GM19043 (cell line): ENCODE measurements around the gene HOXC10.

Source experiments
- ATAC-seq: cut with Tn5 transposase; IDR thresholded peaks from one replicate; pipeline ENCODE4 v1.9.1; 2021; ENCODE audit warnings: low read depth; ENCODE audit not compliant: unreplicated experiment

The HOXC10 gene

DNA sequence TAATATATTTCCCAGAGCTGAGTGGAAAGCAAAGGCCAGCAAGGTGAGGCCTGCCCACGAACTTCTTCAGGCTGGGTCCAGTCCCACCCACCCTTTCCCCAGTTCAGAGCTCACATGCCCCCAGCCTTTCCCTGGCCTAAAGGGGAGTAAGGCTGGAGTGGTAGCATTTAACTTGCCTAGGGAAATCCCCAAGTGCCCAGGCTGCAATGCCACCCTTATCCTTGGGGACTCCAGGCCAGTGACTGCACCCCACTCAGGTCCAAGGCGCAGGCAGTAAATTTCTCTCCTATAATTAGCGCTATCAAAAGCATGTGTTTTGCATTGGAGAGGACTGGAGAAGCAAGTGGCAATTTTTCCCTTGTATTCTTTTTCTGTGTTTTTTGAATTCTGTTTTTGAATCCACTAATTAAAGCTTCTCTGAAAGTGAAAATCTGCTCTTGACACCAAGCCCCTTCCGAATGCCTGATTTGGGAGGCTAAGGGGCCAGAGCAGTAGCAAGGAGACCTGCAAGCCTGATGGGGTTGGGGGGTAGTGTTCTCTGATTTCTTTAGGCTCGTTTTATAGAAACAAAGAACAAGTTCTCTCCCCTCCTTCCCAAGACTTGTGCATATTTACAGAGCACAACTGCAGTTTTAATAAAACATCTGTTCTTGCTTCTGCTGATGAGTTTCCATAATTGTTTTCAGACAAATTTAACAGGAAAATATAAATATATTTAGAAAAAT is 39.8 kb downstream of the HOXC10 start:
- no peak for ATAC-seq

GRCh38 chr12:54025499-54026405 is 40.8 kb downstream of the HOXC10 start:
- ATAC-seq = no peak

- no peak for ATAC-seq
Observed at GRCh38 chr12:54026640-54027441, 41.9 kb downstream of the HOXC10 start.

DNA sequence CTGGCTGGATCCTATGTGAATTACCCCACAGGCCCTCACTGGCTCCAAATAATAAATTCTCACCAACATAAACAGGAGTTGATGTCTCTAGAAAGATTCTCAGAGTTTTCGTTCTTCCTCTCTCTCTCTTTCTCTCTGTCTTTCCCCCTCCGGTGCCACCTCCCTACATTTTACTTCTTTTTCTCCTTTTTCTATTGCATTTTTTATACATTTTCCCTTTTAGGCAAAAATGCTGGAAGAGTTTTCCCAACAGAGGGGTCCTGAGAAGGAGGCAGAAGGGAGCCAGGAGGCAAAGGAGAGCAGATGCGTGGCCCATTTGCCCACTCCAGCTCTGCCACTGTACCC is 42.5 kb downstream of the HOXC10 start:
- ATAC-seq = no peak

DNA sequence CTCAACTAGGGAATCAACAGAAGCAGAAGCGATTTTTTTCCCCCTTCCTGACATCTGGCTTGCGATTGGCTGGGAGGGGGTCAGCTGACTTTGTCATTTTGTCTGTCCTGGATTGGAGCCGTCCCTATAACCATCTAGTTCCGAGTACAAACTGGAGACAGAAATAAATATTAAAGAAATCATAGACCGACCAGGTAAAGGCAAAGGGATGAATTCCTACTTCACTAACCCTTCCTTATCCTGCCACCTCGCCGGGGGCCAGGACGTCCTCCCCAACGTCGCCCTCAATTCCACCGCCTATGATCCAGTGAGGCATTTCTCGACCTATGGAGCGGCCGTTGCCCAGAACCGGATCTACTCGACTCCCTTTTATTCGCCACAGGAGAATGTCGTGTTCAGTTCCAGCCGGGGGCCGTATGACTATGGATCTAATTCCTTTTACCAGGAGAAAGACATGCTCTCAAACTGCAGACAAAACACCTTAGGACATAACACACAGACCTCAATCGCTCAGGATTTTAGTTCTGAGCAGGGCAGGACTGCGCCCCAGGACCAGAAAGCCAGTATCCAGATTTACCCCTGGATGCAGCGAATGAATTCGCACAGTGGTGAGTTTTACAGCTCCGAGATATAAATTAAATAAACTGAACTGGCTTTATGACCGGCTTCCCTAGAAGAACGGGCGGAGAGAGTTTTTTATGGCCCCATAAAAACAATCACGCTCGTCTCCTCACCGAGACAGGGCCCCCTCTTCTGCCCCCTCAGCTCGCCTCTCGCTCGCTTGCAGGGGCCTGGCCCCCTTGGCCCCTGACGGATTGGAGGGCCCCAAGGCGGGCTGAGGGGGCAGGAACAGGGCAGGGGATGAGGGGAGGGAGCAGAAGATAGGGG is 43.6 kb downstream of the HOXC10 start, which contains the start of gene HOXC6:
Gene HOXC6 (plus strand): TSS at position 127 of the 888 bp plus-strand sequence. CDS start 82 bp downstream, at position 209.
- ATAC-seq = no peak

DNA sequence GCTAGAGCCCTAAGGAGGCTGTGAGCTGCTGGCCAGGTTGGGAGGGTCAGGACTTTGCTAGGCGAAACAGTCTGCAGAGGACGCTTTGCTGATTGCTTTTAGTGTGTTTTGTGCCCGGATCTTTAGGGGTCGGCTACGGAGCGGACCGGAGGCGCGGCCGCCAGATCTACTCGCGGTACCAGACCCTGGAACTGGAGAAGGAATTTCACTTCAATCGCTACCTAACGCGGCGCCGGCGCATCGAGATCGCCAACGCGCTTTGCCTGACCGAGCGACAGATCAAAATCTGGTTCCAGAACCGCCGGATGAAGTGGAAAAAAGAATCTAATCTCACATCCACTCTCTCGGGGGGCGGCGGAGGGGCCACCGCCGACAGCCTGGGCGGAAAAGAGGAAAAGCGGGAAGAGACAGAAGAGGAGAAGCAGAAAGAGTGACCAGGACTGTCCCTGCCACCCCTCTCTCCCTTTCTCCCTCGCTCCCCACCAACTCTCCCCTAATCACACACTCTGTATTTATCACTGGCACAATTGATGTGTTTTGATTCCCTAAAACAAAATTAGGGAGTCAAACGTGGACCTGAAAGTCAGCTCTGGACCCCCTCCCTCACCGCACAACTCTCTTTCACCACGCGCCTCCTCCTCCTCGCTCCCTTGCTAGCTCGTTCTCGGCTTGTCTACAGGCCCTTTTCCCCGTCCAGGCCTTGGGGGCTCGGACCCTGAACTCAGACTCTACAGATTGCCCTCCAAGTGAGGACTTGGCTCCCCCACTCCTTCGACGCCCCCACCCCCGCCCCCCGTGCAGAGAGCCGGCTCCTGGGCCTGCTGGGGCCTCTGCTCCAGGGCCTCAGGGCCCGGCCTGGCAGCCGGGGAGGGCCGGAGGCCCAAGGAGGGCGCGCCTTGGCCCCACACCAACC is 44.8 kb downstream of the HOXC10 start:
- no peak for ATAC-seq

GRCh38 chr12:54030442-54030801 is 45.5 kb downstream of the HOXC10 start:
- ATAC-seq = no peak

DNA sequence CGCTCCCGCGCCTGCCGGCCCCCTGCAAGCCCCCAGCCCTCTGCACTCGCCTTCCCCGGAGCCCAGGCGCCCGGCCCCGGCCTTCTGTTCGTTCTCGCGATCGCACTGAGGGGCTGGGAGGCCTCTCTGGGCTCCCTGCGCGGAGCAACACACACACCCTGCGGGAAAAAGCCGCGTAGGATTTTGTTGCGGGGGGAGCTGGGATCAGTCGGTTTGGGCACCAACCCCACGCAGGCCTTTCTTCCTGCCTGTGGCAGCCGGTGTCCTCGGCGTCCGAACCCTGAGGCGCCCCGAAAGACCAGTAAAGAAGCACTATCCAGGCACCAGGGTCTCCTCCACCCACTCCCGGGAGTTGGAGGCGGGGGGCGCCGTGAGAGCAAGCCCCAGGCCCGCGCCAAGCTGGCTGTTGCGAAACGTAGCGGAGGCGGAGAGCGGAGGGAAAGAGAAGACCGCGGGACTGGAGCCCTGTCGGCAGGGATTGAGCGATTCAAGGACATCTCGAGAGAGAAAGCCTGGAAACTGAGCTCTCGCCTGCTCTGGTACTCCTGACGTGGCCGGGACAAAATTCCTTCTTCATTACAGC is 46.0 kb downstream of the HOXC10 start:
- no peak for ATAC-seq

- ATAC-seq = no peak
Observed at GRCh38 chr12:54031480-54031879, 46.5 kb downstream of the HOXC10 start.

- ATAC-seq = no peak
Observed at GRCh38 chr12:54032086-54032619, 47.2 kb downstream of the HOXC10 start.

DNA sequence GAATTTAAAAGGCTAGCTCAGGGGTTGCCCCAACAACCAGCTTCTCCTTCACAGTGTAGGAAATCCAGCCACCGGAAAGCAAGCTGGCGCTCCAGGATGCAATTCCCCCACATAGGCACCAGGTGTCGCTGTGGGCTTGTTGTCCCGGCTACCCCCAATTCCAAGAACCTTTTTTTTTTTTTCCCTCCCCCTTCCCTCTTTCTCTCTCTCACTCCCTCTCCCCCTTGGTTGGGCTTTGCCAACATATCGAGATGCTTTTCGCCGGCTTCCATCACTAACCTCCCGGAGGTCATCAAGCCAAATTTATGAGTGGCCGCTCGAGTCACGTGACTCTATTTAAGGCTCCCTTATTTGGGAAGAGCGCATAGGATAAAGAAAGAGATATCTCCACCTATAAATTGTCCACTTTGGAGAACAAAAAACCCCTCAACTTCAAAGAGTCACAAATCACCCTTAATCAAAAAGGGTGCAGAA is 47.7 kb downstream of the HOXC10 start, which contains the start of gene HOXC5:
Gene HOXC5 (plus strand): TSS at position 424 of the 474 bp plus-strand sequence. CDS start 73 bp downstream, outside the sequence.
- no peak for ATAC-seq

DNA sequence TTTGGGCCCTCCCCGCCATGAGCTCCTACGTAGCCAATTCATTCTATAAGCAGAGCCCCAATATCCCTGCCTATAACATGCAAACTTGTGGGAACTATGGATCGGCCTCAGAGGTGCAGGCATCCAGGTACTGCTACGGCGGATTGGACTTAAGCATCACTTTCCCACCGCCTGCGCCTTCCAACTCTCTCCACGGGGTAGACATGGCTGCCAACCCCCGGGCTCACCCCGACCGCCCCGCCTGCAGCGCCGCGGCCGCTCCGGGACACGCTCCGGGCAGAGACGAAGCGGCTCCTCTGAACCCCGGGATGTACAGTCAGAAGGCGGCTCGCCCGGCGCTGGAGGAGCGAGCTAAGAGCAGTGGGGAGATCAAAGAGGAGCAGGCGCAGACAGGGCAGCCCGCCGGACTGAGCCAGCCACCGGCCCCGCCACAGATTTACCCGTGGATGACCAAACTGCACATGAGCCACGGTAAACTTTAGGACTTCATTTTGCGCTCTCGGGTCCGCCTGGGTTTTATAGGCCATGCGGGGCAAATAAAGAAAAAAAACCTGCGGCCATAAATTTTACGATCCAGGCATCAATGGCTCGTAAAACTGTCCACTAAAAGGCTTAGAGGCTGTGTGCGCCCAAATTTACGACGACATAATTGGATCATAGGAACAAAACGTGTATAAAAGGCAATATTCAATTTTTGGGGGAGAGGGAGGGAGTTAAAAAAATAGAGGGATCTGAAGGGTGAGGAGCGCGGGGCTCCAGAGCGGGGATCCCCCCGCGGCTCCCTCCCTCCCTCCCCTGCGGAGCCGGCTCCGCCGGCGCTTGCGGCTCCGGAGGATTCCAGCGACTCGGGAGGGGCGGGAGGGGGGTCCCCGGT is 48.4 kb downstream of the HOXC10 start:
- ATAC-seq = no peak

DNA sequence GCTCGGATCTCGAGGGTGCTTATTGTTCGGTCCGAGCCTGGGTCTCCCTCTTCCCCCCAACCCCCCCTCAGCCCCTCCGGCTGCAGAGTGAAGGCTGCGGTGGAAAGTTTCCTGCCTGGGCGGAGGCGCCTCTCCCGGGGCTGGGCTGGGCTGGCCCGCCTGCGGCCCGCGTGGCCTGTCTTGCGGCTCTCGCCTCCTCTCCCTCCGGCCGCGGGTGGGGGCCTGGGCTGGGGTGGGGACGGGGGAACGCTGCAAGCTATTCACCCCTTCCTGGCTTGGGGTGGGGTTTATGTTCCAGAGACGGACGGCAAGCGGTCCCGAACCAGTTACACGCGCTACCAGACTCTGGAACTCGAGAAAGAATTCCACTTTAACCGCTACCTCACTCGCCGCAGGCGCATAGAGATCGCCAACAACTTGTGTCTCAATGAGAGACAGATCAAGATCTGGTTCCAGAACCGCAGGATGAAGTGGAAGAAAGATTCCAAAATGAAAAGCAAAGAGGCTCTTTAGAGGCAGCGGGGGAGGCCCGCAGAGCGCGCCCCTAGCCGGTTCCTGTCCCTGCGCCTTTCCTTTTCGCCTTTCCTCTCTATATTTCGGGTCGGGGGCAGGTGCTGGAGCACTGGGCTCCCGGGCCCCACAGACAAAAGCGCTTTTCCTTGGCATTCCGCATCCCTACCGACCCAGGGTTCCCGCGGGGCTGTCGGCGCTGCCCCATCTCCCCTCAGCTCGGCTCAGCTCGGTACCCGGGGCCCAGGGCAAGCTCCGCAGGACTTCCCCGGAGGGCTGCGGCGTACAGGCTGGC is 49.2 kb downstream of the HOXC10 start:
- ATAC-seq = no peak

- ATAC-seq = no peak
Observed at GRCh38 chr12:54034785-54035310, 49.9 kb downstream of the HOXC10 start.

GRCh38 chr12:54035568-54036264 is 50.8 kb downstream of the HOXC10 start:
- no peak for ATAC-seq
